Cerebellar nuclear complex (tissue), 1 donor: ENCODE data around the gene ASF1B.
"Not testable (repeated sequence)": the region's sequence is repeated elsewhere in the genome, so short reads cannot be mapped to it uniquely, and the experiment has no call there.

Experiments used
- DNase-seq, 2 experiments: peaks; one replicate each; lab custom pipeline; 2025; lab: John Stamatoyannopoulos, UW

ASF1B gene

DNA sequence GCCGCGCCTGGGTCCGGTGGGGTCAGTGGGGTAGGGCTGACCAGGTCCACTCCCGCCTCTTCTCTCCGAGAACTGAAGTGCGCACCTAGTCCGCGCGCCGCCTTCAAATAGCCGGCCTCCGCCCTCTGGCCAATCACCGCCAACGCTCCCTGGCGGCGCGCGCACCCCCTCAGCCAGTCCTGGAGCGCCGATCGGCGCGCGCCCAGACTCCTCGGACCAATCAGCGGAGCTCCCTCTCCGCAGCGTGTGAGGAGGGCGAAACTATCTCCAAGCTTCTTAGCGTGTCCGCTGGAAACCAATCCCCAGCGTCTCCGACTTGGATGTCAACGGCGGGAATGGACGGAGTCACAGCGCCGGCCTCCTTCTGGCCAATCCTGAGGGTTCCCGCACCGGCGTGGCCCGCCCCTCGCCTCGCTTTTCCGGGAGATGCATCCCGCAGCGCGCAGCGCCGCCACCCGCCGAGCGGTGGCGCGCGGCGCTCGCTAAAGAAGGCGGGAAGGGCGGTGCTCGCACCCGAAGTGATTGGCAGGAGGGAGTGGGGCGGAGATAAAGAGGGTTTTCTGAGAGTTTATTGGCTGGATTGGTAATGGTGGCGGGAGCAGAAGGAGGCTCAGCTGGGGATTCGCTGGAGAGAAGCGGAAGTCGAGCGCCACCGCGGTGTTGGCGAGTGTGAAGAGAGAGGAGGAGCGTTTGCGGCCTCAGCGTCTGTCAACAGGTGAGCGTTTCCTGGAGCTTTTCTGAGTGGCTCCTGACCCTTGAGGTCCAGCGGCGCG, at the start of gene ASF1B:
Gene ASF1B (minus strand): TSS at position 81 of the 773 bp plus-strand sequence. CDS start 133 bp downstream, outside the sequence.
- peak; percentile 100 for DNase-seq

DNA sequence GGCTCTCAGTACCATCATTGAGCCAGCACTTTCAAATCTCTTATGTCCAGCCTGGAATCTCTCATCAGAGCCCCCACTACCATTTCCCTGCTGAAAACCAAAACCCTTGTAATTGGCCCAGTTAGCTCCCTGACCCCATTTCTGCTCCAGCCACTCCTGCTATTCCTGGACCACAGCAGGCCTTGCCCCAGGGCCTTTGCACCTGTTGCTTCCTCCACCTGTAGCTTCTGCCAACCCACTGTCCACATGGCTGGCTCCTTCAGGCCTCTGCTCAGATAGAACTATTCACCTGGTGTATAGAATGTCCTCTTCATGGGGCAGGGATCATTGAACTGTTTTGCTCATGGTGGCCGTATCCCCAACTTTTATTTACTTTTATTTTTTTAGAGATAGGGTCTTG, 49.3 kb upstream of the ASF1B start:
- not testable (repeated sequence) for DNase-seq

DNA sequence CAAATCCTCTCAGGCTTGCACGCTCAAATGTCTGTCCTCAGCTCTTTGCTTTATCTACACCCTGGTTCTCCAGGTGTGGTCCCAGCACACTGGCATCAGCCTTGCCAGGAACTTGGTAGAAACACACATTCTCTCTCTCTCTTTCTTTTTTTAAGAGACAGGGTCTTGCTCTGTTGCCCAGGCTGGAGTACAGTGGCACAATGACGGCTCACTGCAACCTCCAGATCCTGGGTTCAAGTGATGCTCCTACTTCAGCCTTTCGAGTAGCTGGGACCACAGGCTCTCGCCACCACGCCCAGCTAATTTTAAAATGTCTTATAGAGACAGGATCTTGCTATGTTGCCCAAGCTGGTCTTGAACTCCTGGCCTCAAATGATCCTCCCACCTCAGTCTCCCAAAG, 48.8 kb upstream of the ASF1B start:
- DNase-seq = no peak

DNA sequence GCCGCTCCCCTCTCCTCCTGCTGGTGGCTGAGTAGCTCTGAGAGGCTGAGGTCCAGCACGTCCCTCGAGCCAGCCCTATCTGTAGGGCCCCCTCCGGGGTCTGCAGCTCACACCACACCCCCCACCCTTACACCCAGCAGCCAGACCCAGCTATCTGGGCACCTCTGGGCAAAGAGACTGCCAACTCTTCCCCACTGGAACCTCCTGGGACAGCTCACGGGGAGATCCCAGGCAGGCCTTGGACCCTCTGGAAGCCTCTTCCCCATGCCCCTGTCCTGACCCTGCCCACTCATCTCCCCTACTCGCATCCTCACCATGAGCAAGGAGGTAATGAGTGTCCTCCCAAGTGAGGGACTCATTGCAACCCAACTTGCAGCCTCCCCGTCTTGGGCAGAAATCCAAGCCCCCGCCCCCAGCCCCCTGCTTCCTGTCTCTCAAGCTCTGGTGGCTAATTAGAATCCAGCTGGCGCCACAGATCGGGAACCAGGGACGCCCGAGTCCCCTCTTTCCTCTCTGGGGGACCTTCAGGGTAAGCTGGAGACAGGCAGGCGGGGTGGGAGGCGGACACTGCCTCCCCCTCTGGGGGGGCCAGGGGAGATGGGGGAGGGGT, 47.5 kb upstream of the ASF1B start:
- no peak for DNase-seq

DNA sequence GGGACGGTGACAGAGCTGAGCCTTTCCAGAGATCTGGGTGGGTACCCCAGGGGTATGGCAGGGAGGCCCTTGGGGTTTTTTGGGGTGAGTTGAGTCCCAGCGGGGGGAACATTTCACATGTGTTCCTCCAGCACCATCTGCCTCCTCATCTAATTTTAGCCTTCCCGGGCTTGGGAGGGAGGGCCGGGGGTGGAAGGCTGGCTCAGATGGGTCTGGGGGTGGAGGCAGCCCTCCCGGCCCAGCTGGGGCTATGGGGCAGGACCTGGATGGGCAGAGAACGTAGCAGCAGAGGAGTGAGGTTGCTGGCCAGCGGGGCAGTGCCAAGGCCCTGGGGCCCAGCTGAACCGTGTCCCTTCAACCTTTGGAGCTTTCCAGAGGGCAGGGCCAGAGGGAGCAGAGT, 46.1 kb upstream of the ASF1B start:
- DNase-seq = no peak

DNA sequence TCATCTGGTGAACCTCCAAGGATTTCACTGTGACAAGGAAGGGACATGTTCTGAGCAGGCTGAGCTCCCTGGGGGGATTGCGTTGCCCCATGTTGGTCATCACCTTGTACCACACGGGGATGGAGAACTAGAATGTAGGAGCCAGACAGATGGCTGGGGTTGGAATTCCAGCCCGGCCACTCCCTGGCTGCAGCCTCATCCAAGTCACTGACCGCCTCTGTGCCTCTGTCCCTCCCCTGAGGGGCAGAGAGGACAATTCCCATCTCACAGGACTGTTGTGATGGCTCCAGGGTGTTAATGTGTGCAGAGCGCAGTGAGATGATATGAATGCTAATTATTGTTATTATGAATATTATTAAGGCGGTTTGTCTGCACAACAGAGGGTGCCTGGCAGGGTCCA, 45.5 kb upstream of the ASF1B start:
- peak in 1 of 2 experiments; percentile 61 for DNase-seq

DNA sequence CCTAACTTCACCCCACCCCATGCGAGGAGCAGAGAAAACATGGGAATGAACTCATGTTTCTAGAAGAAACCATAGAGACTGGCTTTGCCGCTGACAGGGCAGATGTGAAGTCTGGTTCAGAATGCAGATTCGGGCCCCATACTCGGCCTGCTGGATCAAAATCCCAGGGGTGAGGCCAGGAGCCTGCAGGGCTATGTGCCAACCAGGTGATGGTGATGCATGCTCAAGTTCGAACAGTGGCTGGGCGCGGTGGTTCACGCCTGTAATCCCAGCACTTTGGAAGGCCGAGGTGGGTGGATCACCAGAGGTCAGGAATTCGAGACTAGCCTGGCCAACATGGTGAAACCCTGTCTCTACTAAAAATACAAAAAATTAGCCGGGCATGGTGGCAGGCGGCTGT, 44.8 kb upstream of the ASF1B start:
- DNase-seq = not testable (repeated sequence)

DNA sequence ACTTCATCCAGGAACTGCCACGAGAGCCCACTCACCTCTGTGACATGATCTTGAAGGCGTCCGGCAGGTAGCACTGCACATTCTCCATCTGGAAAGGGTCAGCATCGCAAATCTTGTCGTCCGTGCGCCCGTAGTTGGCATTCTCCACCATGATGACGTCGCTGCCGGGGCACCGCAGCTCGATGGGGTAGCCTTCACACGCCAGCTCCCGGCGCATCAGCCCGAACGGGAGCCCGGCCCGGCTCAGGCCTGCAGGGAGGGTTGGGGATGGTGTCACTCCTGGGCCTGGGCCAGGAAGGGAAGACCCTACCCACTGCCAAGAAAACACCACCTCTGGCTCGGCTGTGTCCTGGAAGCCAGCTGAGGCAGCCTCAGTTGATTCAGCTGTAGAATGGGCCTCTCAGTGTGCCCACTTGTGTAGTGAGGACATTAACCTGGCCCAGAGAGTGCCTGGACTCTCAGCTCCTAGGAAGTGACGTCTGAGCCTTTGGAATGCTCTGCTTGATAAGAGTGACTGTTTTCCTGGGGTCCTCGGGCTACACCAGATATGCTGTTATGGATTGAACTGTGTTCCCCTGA, 41.2 kb upstream of the ASF1B start:
- DNase-seq = no peak

DNA sequence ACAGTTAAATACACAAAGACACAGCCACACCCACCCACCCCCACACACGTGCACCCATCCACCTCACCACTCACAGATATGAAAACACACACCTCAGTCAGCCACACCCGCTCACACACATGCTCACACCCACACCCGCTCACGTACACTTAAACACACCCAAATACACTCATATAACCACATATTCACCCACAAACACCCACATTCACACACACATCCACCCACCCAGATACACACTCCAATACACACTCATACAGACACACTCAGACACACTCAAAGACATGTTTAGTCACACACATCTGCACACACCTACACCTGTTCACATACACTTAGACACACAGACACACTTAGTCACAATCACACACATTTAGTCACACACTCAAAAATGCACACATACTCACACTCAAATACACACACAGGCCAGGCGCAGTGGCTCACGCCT, 39.0 kb upstream of the ASF1B start:
- DNase-seq = no peak

DNA sequence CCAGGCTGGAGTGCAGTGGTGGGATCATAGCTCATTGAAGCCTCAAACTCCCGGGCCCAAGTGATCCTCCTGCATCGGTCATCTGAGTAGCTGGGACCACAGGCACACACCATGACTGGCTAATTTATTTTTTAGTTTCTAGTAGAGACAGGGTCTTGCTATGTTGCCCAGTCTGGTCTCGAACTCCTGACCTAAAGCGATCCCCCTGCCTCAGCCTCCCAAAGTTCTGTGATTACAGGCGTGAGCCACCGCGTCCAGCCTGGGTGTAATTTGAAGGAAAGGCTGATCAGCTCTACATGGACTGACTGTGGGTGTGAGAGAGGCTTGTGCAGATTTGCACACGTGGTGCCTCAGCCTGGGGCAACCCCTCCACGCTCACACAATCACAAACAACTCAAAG, 38.5 kb upstream of the ASF1B start:
- no peak for DNase-seq

DNA sequence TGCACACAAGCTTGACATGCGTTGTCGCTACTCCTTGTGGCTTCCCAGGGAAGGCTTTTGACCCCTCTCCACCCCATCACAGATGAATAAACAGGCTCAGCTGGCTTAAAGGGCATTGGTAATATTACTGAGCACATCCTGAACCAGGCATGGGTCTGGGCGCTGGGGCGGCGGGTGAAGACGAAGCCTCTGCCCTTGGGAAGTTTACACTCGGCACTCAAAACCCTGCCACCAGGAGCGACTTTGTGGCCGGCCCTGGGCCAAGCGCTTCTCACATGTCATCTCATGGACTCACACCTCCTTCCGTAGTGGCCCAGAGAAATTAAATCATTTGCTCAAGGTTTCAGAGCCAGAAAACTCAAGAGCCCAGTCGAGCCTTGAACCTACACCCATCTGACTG, 32.6 kb upstream of the ASF1B start:
- no peak for DNase-seq

DNA sequence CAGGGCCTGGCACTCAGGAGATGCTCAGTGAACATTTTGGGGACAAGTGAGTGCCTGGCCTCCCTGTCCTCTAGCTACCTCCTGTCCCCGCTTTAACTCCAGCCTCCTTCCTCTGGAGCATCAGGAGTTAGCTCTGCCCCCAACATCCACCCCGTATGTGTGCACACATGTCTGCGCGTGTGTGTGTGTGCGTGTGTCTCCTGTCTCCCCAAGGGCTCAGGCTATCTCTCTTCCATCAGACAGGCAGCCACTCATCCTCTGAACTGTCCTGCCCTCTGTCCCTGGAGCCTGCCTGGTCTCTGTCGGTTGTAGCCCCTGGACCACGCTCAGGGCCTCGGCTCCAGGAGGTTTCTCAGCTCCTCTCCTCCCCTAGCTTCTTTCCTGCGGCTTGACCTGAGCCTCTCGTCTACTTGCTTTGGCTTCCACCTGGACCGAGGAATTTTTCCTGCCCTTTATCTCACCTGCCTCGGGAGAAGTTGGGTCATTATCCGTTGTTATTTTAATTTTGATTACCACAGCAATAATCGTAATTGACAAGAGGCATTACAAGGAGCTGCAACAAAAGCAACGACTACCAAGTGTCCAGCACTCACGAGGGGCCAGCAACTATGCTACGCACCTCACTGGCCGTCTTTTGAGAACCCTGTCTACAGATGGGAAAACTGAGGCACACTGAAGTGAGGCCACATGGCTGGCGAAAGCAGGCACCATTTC, 32.0 kb upstream of the ASF1B start:
- DNase-seq = no peak

DNA sequence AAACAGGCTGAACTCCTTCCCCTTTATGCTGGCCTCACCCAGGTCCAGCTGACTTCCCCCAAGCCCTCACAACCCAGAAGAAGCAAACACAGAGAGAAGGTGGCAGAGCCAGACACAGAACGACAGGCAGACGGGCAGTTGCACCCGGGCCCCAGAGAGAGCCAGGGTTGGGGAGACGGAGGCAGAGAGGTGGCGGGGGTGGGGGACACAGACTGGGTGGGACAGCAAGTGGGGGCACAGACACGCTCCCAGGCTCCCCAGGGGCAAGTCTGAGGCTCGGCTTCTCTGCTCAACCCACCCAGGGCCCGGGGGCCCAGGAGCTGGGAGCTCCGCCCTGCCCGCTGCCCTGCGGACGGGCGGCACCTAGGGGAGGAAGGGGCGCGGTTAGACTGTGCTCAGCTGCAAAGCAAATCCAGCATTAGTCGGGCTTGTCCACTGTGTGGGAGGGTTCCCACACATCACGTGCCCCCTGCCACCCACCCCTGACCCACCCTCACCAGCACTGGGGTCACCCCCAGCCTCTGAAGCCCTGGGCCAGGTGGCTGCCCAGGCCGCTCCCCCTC, 31.3 kb upstream of the ASF1B start:
- DNase-seq = no peak

DNA sequence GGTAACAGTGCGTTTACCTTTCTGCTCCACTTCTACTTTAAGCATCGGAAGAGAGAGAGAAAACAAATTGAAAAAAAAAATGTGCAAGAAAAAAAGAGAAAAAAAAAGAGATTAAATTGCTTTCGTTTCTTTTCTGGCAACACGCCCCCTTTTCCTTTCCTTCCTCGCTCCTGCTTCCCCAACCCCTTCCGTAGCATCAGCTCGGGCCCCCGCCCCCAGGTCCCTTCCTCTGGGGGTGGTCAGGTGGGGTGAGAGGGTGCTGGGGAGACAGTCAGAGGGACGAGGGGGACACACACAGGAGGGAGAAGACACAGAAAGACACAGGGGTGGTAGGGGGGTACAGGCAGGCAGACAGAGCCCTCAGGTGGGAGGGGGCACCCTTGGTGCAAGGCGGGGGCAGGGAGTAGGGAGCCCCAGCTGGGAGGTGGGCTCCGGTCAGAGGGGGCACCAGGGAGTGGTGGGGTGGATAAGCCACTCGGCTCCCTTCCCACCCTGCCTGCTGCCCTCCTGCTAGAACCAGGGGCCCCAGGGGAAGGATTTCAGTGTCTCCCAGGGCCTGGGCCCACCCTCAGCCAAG, 30.7 kb upstream of the ASF1B start:
- no peak for DNase-seq

DNA sequence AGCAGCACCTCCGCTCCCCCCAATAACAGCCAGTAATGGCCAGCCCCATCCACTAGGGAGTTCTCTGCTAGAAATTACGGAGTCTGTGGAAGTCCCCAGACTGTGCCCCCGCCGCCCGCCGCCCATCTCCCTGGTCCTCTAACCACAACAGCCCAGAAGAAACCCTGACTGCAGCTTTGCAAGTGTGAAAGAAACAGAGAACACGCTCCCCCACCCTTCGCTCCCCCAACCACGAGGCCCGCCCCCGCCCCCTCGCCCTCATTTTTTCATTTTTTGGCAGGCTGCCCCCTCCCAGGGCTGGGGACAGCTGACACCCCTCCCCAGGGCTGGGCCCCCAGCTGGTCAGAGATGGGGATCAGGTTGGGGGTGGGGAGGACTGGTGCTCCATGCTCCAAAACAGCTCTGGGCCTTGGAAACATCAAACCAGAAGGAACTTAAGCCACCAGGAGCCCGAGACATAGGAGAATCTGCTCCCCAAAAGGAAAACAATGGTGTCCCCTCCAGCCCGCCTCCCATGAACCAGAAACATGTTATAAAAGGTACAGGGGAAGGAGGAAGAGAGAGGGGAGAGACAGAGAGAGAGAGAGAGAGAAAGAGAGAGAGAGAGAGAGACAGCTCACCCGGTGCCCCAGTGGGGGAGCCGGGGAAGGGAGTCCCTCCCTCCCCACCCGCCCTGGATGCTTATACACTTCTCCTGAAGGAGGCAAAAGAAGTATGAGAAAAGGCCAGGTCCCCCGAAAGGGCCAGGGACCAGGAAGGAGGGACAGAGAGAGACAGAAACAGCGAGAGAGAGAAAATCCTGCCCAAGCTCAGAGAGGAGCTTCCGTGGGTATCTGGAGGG, 29.8 kb upstream of the ASF1B start:
- no peak for DNase-seq

DNA sequence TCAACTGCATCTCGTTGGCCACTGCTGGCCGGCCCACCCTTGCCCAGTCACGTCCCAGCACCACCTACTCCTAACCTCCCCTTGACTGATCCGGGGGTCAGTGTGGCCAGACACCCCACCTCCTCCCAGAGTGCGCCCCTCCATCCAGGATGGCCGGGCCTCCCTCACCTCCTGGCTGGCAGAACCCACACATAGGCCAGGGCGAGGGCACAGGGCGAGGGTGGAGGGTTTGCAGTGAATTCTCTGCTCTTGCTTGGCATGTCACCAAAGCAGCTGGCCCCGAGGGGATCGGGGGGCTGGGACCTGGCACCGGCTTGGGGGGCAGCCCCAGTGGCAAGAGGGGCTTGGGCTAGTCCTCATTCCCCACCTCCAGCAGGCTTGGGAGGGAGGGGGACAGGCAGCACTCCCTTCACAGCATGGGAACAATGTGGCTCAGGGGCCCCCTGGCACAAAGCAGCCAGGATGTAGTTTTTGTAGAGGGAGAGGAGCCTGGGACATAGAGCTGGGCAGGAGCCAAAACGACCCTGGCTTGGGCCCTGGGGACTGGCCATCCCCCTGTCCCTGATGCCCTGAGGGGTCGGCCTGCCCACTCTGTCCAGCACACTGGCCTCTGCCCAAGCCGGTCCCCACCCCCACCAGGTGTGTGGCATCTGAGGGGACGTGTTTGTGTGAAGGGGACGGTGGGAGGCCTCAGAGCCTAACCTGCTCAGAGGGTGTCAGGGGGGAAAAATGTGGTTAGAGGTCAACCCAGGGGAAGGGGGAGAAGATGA, 28.5 kb upstream of the ASF1B start:
- DNase-seq = no peak

DNA sequence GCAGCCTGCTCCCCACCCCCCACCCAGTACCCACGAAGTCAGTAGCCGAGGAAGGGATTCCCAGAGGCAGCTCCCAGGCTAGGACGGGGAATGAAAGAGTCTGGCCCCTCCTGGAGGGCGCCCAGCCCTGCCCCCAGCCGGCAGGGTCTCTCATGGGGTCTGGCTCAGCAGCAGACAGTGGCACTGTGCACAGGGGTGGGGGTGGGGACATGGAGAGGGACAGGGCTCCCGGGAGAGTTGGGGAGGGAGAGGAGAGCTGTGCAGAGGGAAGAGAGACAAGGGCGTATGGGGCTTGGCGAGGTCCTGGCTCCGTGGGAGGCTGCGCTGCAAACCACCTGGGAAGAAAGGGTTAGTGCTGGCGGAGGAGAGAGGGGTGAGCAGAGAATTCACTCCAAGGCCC, 27.7 kb upstream of the ASF1B start:
- no peak for DNase-seq

DNA sequence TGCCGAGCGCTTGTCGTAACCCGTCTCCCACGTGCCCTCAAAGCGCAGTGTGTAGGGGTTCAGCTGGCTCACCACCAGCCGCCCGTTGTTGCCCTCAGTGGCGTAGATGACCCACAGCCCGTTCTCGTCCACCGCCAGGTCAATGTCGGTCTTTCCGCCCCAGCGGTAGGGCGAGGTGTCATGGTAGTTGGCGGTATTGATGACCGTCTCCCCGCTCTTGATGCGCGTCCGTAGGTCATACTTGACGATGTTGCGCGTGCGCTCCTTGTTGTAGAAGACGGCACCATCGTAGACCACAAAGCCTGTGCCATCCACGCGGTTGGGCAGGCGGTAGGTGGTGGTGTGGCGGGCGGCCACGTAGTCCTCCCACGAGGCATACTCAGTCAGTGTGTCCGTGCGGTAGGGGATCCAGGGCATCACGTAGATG, 26.5 kb upstream of the ASF1B start:
- DNase-seq = no peak

DNA sequence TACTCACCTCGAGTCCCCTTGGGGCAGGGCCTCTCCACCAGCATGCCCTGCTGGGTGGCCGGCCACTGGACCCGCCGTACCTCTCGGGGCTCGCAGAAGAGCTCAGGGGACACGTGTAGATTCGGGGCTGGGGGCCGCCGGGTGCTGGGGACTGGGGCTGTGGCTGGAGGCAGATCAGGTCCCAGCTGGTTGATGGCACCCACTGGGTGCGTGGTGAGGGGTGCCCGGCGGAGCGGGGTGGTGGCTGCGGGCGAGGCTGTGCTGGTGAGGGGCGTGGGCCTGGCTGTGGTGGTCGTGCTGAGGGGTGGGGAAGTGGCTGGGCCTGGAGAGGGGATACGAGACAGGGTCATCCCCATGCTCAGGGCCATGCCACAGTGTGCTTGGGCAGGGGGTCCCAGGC, 24.9 kb upstream of the ASF1B start:
- no peak for DNase-seq

DNA sequence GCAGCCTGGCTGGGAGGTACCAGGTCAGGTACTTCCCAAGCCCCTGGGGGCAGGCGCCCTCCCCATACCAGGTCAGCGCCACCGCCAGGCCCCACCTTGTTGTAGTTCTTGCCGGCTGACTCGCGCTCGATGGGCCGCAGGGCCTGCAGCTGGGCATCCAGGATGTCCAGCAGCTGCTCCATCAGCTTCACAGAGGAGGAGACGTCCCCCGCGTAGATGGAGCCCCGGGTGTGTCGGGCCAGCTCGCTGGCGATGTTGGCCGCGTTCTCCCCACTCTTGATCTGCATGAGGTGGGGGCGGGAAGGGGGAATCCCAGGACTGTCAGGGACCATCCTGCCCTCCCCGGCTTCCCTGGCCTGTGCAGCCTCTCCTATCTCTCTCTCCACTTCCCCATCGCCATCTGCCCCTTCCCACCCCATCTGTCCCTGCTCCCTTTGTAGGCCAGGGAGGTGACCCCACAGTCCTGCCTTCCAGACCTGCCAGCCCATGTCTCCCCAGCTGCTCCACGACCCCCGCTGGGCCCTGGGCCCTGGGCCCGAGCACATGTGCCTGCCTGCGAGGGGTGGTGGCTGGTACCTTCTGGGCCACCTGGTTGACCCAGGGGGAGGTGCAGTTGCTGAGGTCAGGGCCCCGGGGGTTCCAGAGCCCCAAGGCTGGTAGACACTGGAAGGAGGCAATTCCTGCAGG, 23.8 kb upstream of the ASF1B start:
- DNase-seq = no peak
